GM11168 (cell line): ENCODE data around the gene LGALS4.
"Not testable (repeated sequence)": the region's sequence is repeated elsewhere in the genome, so short reads cannot be mapped to it uniquely, and the experiment has no call there.

Experiments used
- in situ Hi-C: fragments of 300-500 bp; cut with MboI; formaldehyde crosslinking; loops from one replicate; pipeline ENCODE4 v1.12.0; 2022; ENCODE audit warnings: low sequenced_read_pairs; ENCODE audit not compliant: unreplicated experiment

LGALS4 gene

GRCh38 chr19:38812841-38813320, at the start of gene LGALS4:
Gene LGALS4 (minus strand): TSS chr19:38812945. CDS start chr19:38812886, 59 bp downstream.
- in situ Hi-C loops = no loop called here

- in situ Hi-C loops = no loop called here
Measured at GRCh38 chr19:38861368-38861767, 48.6 kb upstream of the LGALS4 start.

GRCh38 chr19:38859631-38860204, 47.0 kb upstream of the LGALS4 start:
- in situ Hi-C loops = not testable (repeated sequence)

GRCh38 chr19:38856813-38857212, 44.1 kb upstream of the LGALS4 start:
- in situ Hi-C loops = no loop called here

- in situ Hi-C loops = not testable (repeated sequence)
Measured at GRCh38 chr19:38855751-38856150, 43.0 kb upstream of the LGALS4 start.

- in situ Hi-C loops = not testable (repeated sequence)
Measured at GRCh38 chr19:38854961-38855360, 42.2 kb upstream of the LGALS4 start.

GRCh38 chr19:38853214-38853613, 40.5 kb upstream of the LGALS4 start:
- in situ Hi-C loops = no loop called here

GRCh38 chr19:38852231-38853044, 39.7 kb upstream of the LGALS4 start:
- in situ Hi-C loops = no loop called here

- in situ Hi-C loops = no loop called here
Measured at GRCh38 chr19:38851622-38852230, 39.0 kb upstream of the LGALS4 start.

GRCh38 chr19:38850976-38851621, 38.4 kb upstream of the LGALS4 start:
- in situ Hi-C loops = no loop called here

- in situ Hi-C loops = no loop called here
Measured at GRCh38 chr19:38850436-38850975, 37.8 kb upstream of the LGALS4 start.

GRCh38 chr19:38849860-38850435, 37.2 kb upstream of the LGALS4 start, which contains the start of gene HNRNPL:
Gene HNRNPL (minus strand): TSS chr19:38849986. CDS start chr19:38849966, 20 bp downstream.
- in situ Hi-C loops = no loop called here

GRCh38 chr19:38849147-38849859, 36.6 kb upstream of the LGALS4 start:
- in situ Hi-C loops = no loop called here

- in situ Hi-C loops = no loop called here
Measured at GRCh38 chr19:38848299-38849146, 35.8 kb upstream of the LGALS4 start.

- in situ Hi-C loops = no loop called here
Measured at GRCh38 chr19:38846097-38846496, 33.4 kb upstream of the LGALS4 start.

GRCh38 chr19:38845374-38846024, 32.8 kb upstream of the LGALS4 start:
- in situ Hi-C loops = no loop called here

GRCh38 chr19:38844093-38844686, 31.4 kb upstream of the LGALS4 start:
- in situ Hi-C loops = no loop called here
